Pulmonary artery endothelial cell (primary cell): ENCODE results near the gene SMG6. TPM values are rescaled to one million over a fixed set of nuclear protein-coding genes. Genes with fewer than 3 reads are reported as not detected.
"Not testable (repeated sequence)": the region's sequence is repeated elsewhere in the genome, so short reads cannot be mapped to it uniquely, and the experiment has no call there.

Experiments used
- DNase-seq: peaks from one replicate; pipeline ENCODE4 v3.0.0-alpha.2; 2011; ENCODE audit warnings: low read depth, low spot score
- total RNA-seq: library from RNA; depleted of rRNA; stranded (reverse); fragments of >200 nt; gene quantifications from 2 replicates; pipeline ENCODE4 v1.2.3, GENCODE V29; 2014

Gene SMG6
- total RNA-seq, 1 donor from 2014 or later: 24.9 TPM

DNA sequence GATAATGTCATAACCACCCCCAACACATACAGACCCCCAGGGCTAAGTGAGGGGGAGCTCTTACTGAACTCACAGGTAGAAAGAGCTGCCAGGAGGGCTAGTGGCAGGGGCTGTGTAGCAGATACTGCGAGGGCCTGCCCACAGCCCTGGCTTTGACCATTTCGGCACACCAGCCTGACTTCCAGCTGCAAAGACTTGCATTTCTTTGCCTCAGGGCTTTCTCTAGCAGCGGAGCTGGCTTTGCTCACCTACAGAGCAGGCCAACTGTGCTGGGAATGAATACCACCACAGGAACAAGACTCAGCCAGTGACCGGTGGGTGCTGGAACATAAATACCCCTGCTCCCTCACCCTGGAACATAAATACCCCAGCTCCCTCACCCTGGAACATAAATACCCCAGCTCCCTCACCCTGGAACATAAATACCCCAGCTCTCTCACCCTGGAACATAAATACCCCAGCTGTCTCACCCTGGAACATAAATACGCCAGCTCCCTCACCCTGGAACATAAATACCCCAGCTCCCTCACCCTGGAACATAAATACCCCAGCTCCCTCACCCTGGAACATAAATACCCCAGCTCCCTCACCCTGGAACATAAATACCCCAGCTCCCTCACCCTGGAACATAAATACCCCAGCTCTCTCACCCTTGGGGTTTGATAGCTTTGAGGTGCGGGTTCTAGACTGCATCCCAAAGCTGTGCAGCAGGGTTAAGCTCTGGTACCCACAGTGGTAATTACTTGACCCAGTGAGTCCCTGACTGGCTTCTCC is 290.2 kb downstream of the SMG6 start:
- not testable (repeated sequence) for DNase-seq

DNA sequence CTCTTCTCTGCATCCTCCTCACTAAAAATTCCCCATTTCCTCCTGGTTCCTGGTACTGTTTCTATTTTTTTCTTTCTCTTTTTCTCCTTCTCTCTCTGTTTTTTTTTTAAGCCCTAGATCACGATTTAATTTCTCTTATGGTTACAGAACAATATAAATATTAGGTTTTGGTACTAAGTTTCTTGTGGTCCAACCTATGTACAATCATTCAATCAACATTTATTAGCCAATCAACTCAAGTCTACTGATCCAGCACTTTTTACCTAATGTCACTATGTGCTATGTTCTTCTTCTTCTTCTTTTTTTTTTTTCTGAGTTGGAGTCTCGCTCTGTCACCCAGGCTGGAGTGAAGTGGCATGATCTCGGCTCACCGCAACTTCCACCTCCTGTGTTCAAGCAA is 291.1 kb downstream of the SMG6 start:
- no peak for DNase-seq

DNA sequence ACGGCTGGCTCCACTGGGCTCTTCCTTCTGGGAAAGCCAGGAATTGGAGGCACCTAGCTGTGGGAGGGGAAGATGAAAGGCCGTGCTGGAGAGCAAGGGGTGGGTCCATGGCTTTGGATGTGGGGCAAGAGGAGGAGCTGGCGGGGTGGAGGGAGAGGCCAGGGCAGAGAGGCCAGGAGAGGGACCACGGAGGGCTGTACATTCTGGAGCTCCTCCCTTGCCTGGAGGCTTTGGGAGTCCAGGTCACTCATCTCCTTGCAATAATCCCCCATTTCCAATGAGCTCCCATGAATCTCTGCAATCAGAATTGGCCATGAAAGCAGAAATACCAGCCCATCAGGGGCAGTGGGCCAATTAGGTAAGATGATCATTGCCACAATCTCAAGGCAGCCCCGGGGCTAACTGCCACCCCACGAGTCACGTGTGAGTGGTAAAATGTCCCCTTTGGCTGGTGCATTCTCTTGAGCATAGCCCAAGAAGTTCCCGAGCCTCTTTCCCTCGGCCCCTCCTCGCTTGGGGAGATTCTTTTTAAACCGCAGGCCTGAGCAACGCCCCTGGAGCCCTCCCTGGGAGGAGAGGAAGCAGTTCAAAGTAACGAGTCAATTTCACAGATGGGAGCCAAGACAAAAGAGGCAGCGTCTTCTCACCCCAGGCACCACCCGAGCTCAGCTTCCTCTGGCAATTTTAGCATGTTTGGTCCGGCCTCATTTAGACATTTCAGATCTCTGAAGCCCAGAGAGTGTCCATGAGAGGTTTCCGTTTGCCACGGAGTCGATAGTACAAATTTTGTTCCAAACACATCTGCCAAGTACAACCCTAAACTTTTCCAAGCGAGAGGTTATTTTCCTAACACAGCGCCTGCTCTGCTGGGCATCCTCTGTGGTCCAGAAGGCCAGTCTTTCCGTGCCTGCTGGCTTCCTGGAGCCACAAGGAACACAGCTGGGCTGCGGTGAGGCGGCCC is 291.9 kb downstream of the SMG6 start:
- DNase-seq: no peak

Other genes with a start within 250 kb of the SMG6 start
- gene HIC1, start 248.7 kb downstream of the SMG6 start, total RNA-seq: 34.6 and 35.1 TPM in 2 replicates
- 11.4 and 19.7 TPM in 2 replicates for gene SRR, start 165 bp upstream of the SMG6 start, total RNA-seq
- 64.2 and 80.7 TPM in 2 replicates for gene TSR1, start 32.7 kb upstream of the SMG6 start, total RNA-seq
- gene SGSM2, start 33.7 kb upstream of the SMG6 start, total RNA-seq: 34.0 and 38.1 TPM in 2 replicates
- gene MNT, start 97.3 kb upstream of the SMG6 start, total RNA-seq: 3.1 and 3.2 TPM in 2 replicates
- gene METTL16, start 208.1 kb upstream of the SMG6 start, total RNA-seq: 12.7 and 18.1 TPM in 2 replicates